Activated CD4-positive, alpha-beta T cell treated with anti-CD3 and anti-CD28 coated beads for 36 hours (primary cell): Measurements from ENCODE around the gene AGO1. TPM values are rescaled to one million over a fixed set of nuclear protein-coding genes. Genes with fewer than 3 reads are reported as not detected.
"Not testable (repeated sequence)": the region's sequence is repeated elsewhere in the genome, so short reads cannot be mapped to it uniquely, and the experiment has no call there.

Experiments
- ATAC-seq: fragments of 200-7000 bp; cut with Tn5 transposase; one replicate; pipeline ENCODE4 v1.10.0; 2021; ENCODE audit warnings: mild to moderate bottlenecking, moderate library complexity
- CTCF ChIA-PET: fragments of 350-600 bp; sonication (Branson Sonifier 250); formaldehyde crosslinking; loops from one replicate; lab custom pipeline; 2021; ENCODE audit warnings: antibody characterized with exemption; lab: Charles Lee
- POLR2A ChIA-PET: fragments of 350-600 bp; sonication (Branson Sonifier 250); formaldehyde crosslinking; loops from one replicate; lab custom pipeline; 2021; ENCODE audit warnings: antibody characterized with exemption, inconsistent platforms; lab: Charles Lee
- DNase-seq: peaks from one replicate; pipeline ENCODE4 v3.0.0-alpha.2; 2020
- H3K27ac Mint-ChIP-seq: one replicate; pipeline ENCODE4 v1.8.0; 2021; ENCODE audit warnings: mixed read lengths
- H3K27me3 Mint-ChIP-seq: one replicate; pipeline ENCODE4 v1.8.0; 2021; ENCODE audit warnings: mixed read lengths
- H3K36me3 Mint-ChIP-seq: one replicate; pipeline ENCODE4 v1.8.0; 2021; ENCODE audit warnings: low read depth, mixed read lengths
- H3K4me1 Mint-ChIP-seq: one replicate; pipeline ENCODE4 v1.8.0; 2021; ENCODE audit warnings: mixed read lengths
- H3K4me3 Mint-ChIP-seq: one replicate; pipeline ENCODE4 v1.8.0; 2021; ENCODE audit warnings: mild to moderate bottlenecking, moderate library complexity, mixed read lengths
- H3K9me3 Mint-ChIP-seq: one replicate; pipeline ENCODE4 v1.8.0; 2021; ENCODE audit warnings: low read depth, mixed read lengths
- intact Hi-C, 2 experiments: fragments of 100-400 bp; cut with DNase I in 1 of 2; cut with micrococcal nuclease in 1 of 2; formaldehyde crosslinking; loops; one replicate each; pipeline versions ENCODE4 v1.14.2 to v1.15.1; 2022 to 2024; cut with DNase I, micrococcal nuclease
- total RNA-seq, 2 experiments: library from RNA; stranded (reverse); gene quantifications; one replicate each; pipeline ENCODE4 v1.2.3, GENCODE V29; 2021

The AGO1 gene
- total RNA-seq, 2 experiments from 2014 or later: 31.5 to 34.6 TPM

- ChIA-PET POLR2A (no interaction called here), CTCF (interaction anchor here (0.6 kb wide), 1 partner anchor 18 kb away, joined by 3 read pairs; no protein-coding TSS in a partner anchor)
- ATAC-seq (no peak), DNase-seq (no peak)
- Mint-ChIP-seq H3K4me3 (no peak overlapping the region), H3K27ac (no peak overlapping the region), H3K36me3 (peaks cover 4% of the 10 kb centered on the region), H3K9me3 (no peaks in the 10 kb centered on the region), H3K27me3 (no peaks in the 10 kb centered on the region), H3K4me1 (peaks cover 40% of the 10 kb centered on the region)
- intact Hi-C loops: loop anchor here in 1 of 2 experiments (10.0 kb wide), 1 partner anchor 1539 kb away; the partner anchor contains the start of gene ZC3H12A
Observed at GRCh38 chr1:35935442-35936388, 52.7 kb downstream of the AGO1 start.

- POLR2A ChIA-PET: interaction anchor here (0.5 kb wide), 1 partner anchor 71 kb away, joined by 3 read pairs; no protein-coding TSS in a partner anchor
- H3K27ac Mint-ChIP-seq: no peak overlapping the region
- intact Hi-C loops: loop anchor here in 1 of 2 experiments (10.0 kb wide), 1 partner anchor 1538 kb away; the partner anchor contains the start of gene ZC3H12A
- H3K4me1 Mint-ChIP-seq: peaks cover 46% of the 10 kb centered on the region
- H3K4me3 Mint-ChIP-seq: no peak overlapping the region
- ATAC-seq (no peak), DNase-seq (no peak)
- H3K36me3 Mint-ChIP-seq: peaks cover 4% of the 10 kb centered on the region
- H3K27me3 Mint-ChIP-seq: no peaks in the 10 kb centered on the region
- no peaks in the 10 kb centered on the region for H3K9me3 Mint-ChIP-seq
- CTCF ChIA-PET: no interaction called here
Observed at GRCh38 chr1:35936838-35937237, 53.8 kb downstream of the AGO1 start.

GRCh38 chr1:35939484-35939883, 56.5 kb downstream of the AGO1 start:
- no peak for DNase-seq
- peaks cover 46% of the 10 kb centered on the region for H3K4me1 Mint-ChIP-seq
- no peaks in the 10 kb centered on the region for H3K27me3 Mint-ChIP-seq
- no peak overlapping the region for H3K4me3 Mint-ChIP-seq
- CTCF ChIA-PET: no interaction called here
- H3K27ac Mint-ChIP-seq: no peak overlapping the region
- no peak for ATAC-seq
- peaks cover 7% of the 10 kb centered on the region for H3K36me3 Mint-ChIP-seq
- POLR2A ChIA-PET: no interaction called here
- H3K9me3 Mint-ChIP-seq: no peaks in the 10 kb centered on the region
- intact Hi-C loops: loop anchor here in 1 of 2 experiments (10.0 kb wide), 1 partner anchor 1535 kb away; the partner anchor contains the start of gene ZC3H12A

GRCh38 chr1:35945327-35945726, 62.3 kb downstream of the AGO1 start:
- ATAC-seq (no peak), DNase-seq (no peak)
- CTCF ChIA-PET: interaction anchor here (1.0 kb wide), 1 partner anchor 175 kb away, joined by 3 read pairs; the partner anchor contains the start of gene CLSPN
- Mint-ChIP-seq H3K4me1 (peaks cover 59% of the 10 kb centered on the region), H3K27me3 (no peaks in the 10 kb centered on the region), H3K36me3 (peaks cover 22% of the 10 kb centered on the region), H3K27ac (no peak overlapping the region), H3K9me3 (no peaks in the 10 kb centered on the region), H3K4me3 (no peak overlapping the region)
- POLR2A ChIA-PET: no interaction called here
- intact Hi-C loops: no loop called here

GRCh38 chr1:35947547-35947946, 64.5 kb downstream of the AGO1 start:
- Mint-ChIP-seq H3K4me1 (peaks cover 41% of the 10 kb centered on the region), H3K4me3 (no peak overlapping the region), H3K27me3 (no peaks in the 10 kb centered on the region), H3K36me3 (peaks cover 24% of the 10 kb centered on the region), H3K9me3 (no peaks in the 10 kb centered on the region), H3K27ac (peak overlapping the region; percentile 58)
- ATAC-seq (peak; percentile 53), DNase-seq (no peak)
- intact Hi-C loops: no loop called here
- ChIA-PET CTCF (interaction anchor here (0.5 to 0.6 kb wide), 2 partner anchors 9 to 1095 kb away, joined by 3 read pairs; no protein-coding TSS in a partner anchor), POLR2A (no interaction called here)

GRCh38 chr1:35958558-35958957, 75.5 kb downstream of the AGO1 start:
- no peak overlapping the region for H3K27ac Mint-ChIP-seq
- ChIA-PET CTCF (interaction anchor here (0.7 kb wide), 1 partner anchor 64 kb away, joined by 3 read pairs; no protein-coding TSS in a partner anchor), POLR2A (interaction anchor here (0.6 to 0.7 kb wide), 3 partner anchors 405 to 1748 kb away, joined by 3 to 5 read pairs (median 4); no protein-coding TSS in a partner anchor)

GRCh38 chr1:35959304-35959703, 76.3 kb downstream of the AGO1 start:
- Mint-ChIP-seq H3K4me3 (no peak overlapping the region), H3K27ac (no peak overlapping the region), H3K36me3 (peaks cover 7% of the 10 kb centered on the region), H3K27me3 (no peaks in the 10 kb centered on the region), H3K4me1 (no peaks in the 10 kb centered on the region), H3K9me3 (no peaks in the 10 kb centered on the region)
- ATAC-seq: no peak
- POLR2A ChIA-PET: no interaction called here
- CTCF ChIA-PET: no interaction called here
- intact Hi-C loops: no loop called here
- no peak for DNase-seq

More at GRCh38 chr1:35958558-35958957, 75.5 kb downstream of the AGO1 start:
- DNase-seq (no peak), ATAC-seq (no peak)
- H3K9me3 Mint-ChIP-seq: no peaks in the 10 kb centered on the region
- no peaks in the 10 kb centered on the region for H3K27me3 Mint-ChIP-seq
- intact Hi-C loops: no loop called here
- peaks cover 7% of the 10 kb centered on the region for H3K36me3 Mint-ChIP-seq
- no peak overlapping the region for H3K4me3 Mint-ChIP-seq
- no peaks in the 10 kb centered on the region for H3K4me1 Mint-ChIP-seq

GRCh38 chr1:35962952-35963351, 79.9 kb downstream of the AGO1 start:
- Mint-ChIP-seq H3K36me3 (peaks cover 6% of the 10 kb centered on the region), H3K4me3 (no peak overlapping the region), H3K4me1 (peaks cover 4% of the 10 kb centered on the region), H3K9me3 (no peaks in the 10 kb centered on the region), H3K27me3 (no peaks in the 10 kb centered on the region), H3K27ac (no peak overlapping the region)
- ChIA-PET POLR2A (interaction anchor here (0.7 kb wide), 1 partner anchor 133 kb away, joined by 4 read pairs; no protein-coding TSS in a partner anchor), CTCF (no interaction called here)
- DNase-seq (no peak), ATAC-seq (no peak)
- intact Hi-C loops: no loop called here

- H3K4me3 Mint-ChIP-seq: not testable (repeated sequence)
Observed at GRCh38 chr1:35964277-35964676, 81.3 kb downstream of the AGO1 start.

GRCh38 chr1:35968396-35968795, 85.4 kb downstream of the AGO1 start:
- POLR2A ChIA-PET: no interaction called here
- peaks cover 4% of the 10 kb centered on the region for H3K4me1 Mint-ChIP-seq
- no peak overlapping the region for H3K4me3 Mint-ChIP-seq
- peaks cover 24% of the 10 kb centered on the region for H3K36me3 Mint-ChIP-seq
- ATAC-seq (no peak), DNase-seq (no peak)
- H3K27ac Mint-ChIP-seq: no peak overlapping the region
- H3K9me3 Mint-ChIP-seq: no peaks in the 10 kb centered on the region
- CTCF ChIA-PET: no interaction called here
- no peaks in the 10 kb centered on the region for H3K27me3 Mint-ChIP-seq
- intact Hi-C loops: no loop called here

More at GRCh38 chr1:35964277-35964676, 81.3 kb downstream of the AGO1 start:
- ATAC-seq, H3K4me1 Mint-ChIP-seq, POLR2A ChIA-PET, H3K27ac Mint-ChIP-seq, intact Hi-C loops, H3K9me3 Mint-ChIP-seq, H3K27me3 Mint-ChIP-seq, DNase-seq: not testable (repeated sequence)
- CTCF ChIA-PET: interaction anchor here (0.6 kb wide), 1 partner anchor 15 kb away, joined by 5 read pairs; no protein-coding TSS in a partner anchor
- peaks cover 17% of the 10 kb centered on the region for H3K36me3 Mint-ChIP-seq

GRCh38 chr1:35971601-35972000, 88.6 kb downstream of the AGO1 start:
- DNase-seq (no peak), ATAC-seq (no peak)
- no peaks in the 10 kb centered on the region for H3K9me3 Mint-ChIP-seq
- intact Hi-C loops: no loop called here
- peaks cover 34% of the 10 kb centered on the region for H3K36me3 Mint-ChIP-seq
- H3K4me1 Mint-ChIP-seq: peaks cover 11% of the 10 kb centered on the region
- ChIA-PET CTCF (interaction anchor here (1.0 kb wide), 1 partner anchor 197 kb away, joined by 3 read pairs; no protein-coding TSS in a partner anchor), POLR2A (no interaction called here)
- H3K4me3 Mint-ChIP-seq: no peak overlapping the region
- no peaks in the 10 kb centered on the region for H3K27me3 Mint-ChIP-seq
- H3K27ac Mint-ChIP-seq: no peak overlapping the region
